Raji (cell line): ENCODE measurements around the gene MRPS27.

Source experiments
- POLR2A ChIP-seq: IDR thresholded peaks from 2 replicates; pipeline ENCODE4 v1.6.1; 2011; ENCODE audit warnings: low read depth, low read length, control low read depth; ENCODE audit not compliant: insufficient read depth

Gene MRPS27

GRCh38 chr5:72241346-72242003 lies 78.6 kb downstream of the MRPS27 start:
- no peak for TF ChIP-seq POLR2A

GRCh38 chr5:72238712-72239445 lies 81.2 kb downstream of the MRPS27 start:
- TF ChIP-seq POLR2A = no peak

- no peak for TF ChIP-seq POLR2A
These were observed 82.2 kb downstream of the MRPS27 start for GRCh38 chr5:72237879-72238278.

GRCh38 chr5:72237415-72237814 lies 82.6 kb downstream of the MRPS27 start:
- TF ChIP-seq POLR2A = no peak

GRCh38 chr5:72235725-72236124 lies 84.3 kb downstream of the MRPS27 start:
- TF ChIP-seq POLR2A = no peak

- no peak for TF ChIP-seq POLR2A
These were observed 85.2 kb downstream of the MRPS27 start for GRCh38 chr5:72234868-72235267.

GRCh38 chr5:72234265-72234700 lies 85.8 kb downstream of the MRPS27 start:
- TF ChIP-seq POLR2A = no peak

GRCh38 chr5:72233835-72234234 lies 86.2 kb downstream of the MRPS27 start:
- TF ChIP-seq POLR2A = no peak

GRCh38 chr5:72232838-72233237 lies 87.2 kb downstream of the MRPS27 start:
- no peak for TF ChIP-seq POLR2A

- no peak for TF ChIP-seq POLR2A
These were observed 87.9 kb downstream of the MRPS27 start for GRCh38 chr5:72231991-72232703.

- no peak for TF ChIP-seq POLR2A
These were observed 91.1 kb downstream of the MRPS27 start for GRCh38 chr5:72228960-72229359.

GRCh38 chr5:72226950-72227349 lies 93.1 kb downstream of the MRPS27 start:
- TF ChIP-seq POLR2A = no peak

GRCh38 chr5:72225741-72226140 lies 94.3 kb downstream of the MRPS27 start:
- TF ChIP-seq POLR2A = no peak

GRCh38 chr5:72224946-72225463 lies 95.0 kb downstream of the MRPS27 start:
- TF ChIP-seq POLR2A = no peak

- TF ChIP-seq POLR2A = no peak
These were observed 96.7 kb downstream of the MRPS27 start for GRCh38 chr5:72223371-72223770.

GRCh38 chr5:72222521-72222920 lies 97.5 kb downstream of the MRPS27 start:
- no peak for TF ChIP-seq POLR2A
